ENCODE data around the gene ARID4B.

GRCh38 chr1:235331401-235331800 lies 3.4 kb upstream of the ARID4B start:
- no peak for TF ChIP-seq GATA2 (IDR thresholded peaks at IDR 0.05; ENCODE audit: insufficient read depth, insufficient read length, low read depth, low read length)
- no peak for TF ChIP-seq CTCF (IDR thresholded peaks at IDR 0.05; ENCODE audit: extremely low read depth in 1 of 2, insufficient read depth in 1 of 2, low read depth in 1 of 2, low read length in 2 of 2)
- TF ChIP-seq EZH2 (IDR thresholded peaks at IDR 0.05; ENCODE audit: borderline replicate concordance, low read depth, low read length, severe bottlenecking): no peak
- no peak for TF ChIP-seq POLR2A (IDR thresholded peaks at IDR 0.05; ENCODE audit: low read depth, low read length)
- no peak for TF ChIP-seq POLR2AphosphoS5 (IDR thresholded peaks at IDR 0.05; ENCODE audit: insufficient read depth, low read depth, low read length)
